AG09309 (cell line): Measurements from ENCODE around the gene JMJD8.

Source experiments
- DNase-seq: peaks from one replicate; pipeline ENCODE4 v3.0.0-alpha.2; 2010; ENCODE audit warnings: low read depth
- H3K4me3 ChIP-seq: 2 replicates; pipeline ENCODE4 v1.5.1; 2011; ENCODE audit warnings: mild to moderate bottlenecking, low read depth, low read length, moderate library complexity; ENCODE audit not compliant: control insufficient read depth
- CTCF ChIP-seq: IDR thresholded peaks from 2 replicates; pipeline ENCODE4 v1.5.1; 2011; ENCODE audit warnings: mild to moderate bottlenecking, low read depth, low read length, inconsistent platforms; ENCODE audit not compliant: insufficient read depth, control insufficient read depth; ENCODE audit errors: missing control alignments

The JMJD8 gene

GRCh38 chr16:657487-657886 is 26.6 kb downstream of the JMJD8 start:
- no peak overlapping the region for H3K4me3 ChIP-seq
- TF ChIP-seq CTCF, result no peak
- DNase-seq, result no peak

- no peak for DNase-seq
- no peak overlapping the region for H3K4me3 ChIP-seq
- TF ChIP-seq CTCF, result no peak
Observed at GRCh38 chr16:654034-654433, 30.1 kb downstream of the JMJD8 start.

- H3K4me3 ChIP-seq, result no peak overlapping the region
- TF ChIP-seq CTCF, result no peak
- DNase-seq, result no peak
Observed at GRCh38 chr16:652454-653305, 31.5 kb downstream of the JMJD8 start.

- no peak for DNase-seq
- TF ChIP-seq CTCF, result no peak
- no peak overlapping the region for H3K4me3 ChIP-seq
Observed at GRCh38 chr16:651844-652243, 32.3 kb downstream of the JMJD8 start.

- peak overlapping the region; percentile 70 for H3K4me3 ChIP-seq
- TF ChIP-seq CTCF, result no peak
- DNase-seq, result no peak
Observed at GRCh38 chr16:649631-650030, 34.5 kb downstream of the JMJD8 start.

GRCh38 chr16:648781-649589 is 35.1 kb downstream of the JMJD8 start, which contains the start of gene WDR90:
WDR90 (plus strand) TSS chr16:649365; CDS start chr16:649417, 52 bp downstream.
- DNase-seq, result peak; percentile 57
- TF ChIP-seq CTCF, result no peak
- H3K4me3 ChIP-seq, result peak within 1 kb of the TSS; percentile 70
